ENCODE data around the gene PFDN5.

Gene PFDN5

DNA sequence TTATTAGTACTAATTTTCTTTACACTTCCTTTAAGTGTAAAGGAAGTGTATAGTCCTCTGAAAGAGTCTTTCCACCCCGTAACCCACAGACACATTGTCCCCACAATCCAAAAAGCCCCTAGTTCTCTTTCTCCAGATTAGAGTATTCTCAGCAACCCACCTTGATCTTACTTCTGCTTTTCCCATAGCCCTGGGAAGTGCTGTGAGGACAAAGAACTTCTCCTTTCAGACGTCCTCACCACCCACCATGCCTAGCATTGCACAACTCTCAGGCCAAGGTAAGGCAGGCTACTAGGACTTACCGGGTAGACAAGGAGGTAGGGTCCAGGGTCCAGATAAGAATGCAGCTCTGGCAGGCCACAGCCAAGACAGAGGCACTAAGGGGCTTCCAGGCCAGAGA, 18.7 kb downstream of the PFDN5 start:
- Histone ChIP-seq H3K4me1 (ENCODE audit: insufficient read depth, low read length, severe bottlenecking) (no peaks in the 10 kb centered on the region), H4K20me1 (ENCODE audit: insufficient read depth, low read length) (no peaks in the 10 kb centered on the region), H3F3A (ENCODE audit: insufficient read depth, low read length) (no peaks in the 10 kb centered on the region), H3K79me2 (ENCODE audit: insufficient read depth, low read length) (no peaks in the 10 kb centered on the region), H3K36me3 (ENCODE audit: insufficient read depth, low read length) (peaks cover 40% of the 10 kb centered on the region), H2AFZ (ENCODE audit: low read length) (no peak overlapping the region), H3K9ac (ENCODE audit: low read length) (no peak overlapping the region), H3K27me3 (ENCODE audit: insufficient read depth, low read length) (no peaks in the 10 kb centered on the region), H3K9me3 (ENCODE audit: low read length) (no peaks in the 10 kb centered on the region), H3K4me3 (ENCODE audit: low read depth, low read length, poor library complexity, severe bottlenecking) (no peak overlapping the region), H3K27ac (ENCODE audit: low read depth, low read length, poor library complexity, severe bottlenecking) (no peak overlapping the region), H3K9me2 (ENCODE audit: low read depth, low read length) (no peaks in the 10 kb centered on the region), H3K4me2 (ENCODE audit: low read length) (no peak overlapping the region)
- TF ChIP-seq, protein P1, sequence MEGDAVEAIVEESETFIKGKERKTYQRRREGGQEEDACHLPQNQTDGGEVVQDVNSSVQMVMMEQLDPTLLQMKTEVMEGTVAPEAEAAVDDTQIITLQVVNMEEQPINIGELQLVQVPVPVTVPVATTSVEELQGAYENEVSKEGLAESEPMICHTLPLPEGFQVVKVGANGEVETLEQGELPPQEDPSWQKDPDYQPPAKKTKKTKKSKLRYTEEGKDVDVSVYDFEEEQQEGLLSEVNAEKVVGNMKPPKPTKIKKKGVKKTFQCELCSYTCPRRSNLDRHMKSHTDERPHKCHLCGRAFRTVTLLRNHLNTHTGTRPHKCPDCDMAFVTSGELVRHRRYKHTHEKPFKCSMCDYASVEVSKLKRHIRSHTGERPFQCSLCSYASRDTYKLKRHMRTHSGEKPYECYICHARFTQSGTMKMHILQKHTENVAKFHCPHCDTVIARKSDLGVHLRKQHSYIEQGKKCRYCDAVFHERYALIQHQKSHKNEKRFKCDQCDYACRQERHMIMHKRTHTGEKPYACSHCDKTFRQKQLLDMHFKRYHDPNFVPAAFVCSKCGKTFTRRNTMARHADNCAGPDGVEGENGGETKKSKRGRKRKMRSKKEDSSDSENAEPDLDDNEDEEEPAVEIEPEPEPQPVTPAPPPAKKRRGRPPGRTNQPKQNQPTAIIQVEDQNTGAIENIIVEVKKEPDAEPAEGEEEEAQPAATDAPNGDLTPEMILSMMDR (IDR thresholded peaks at IDR 0.05; ENCODE audit: low read length), result no peak
- TF ChIP-seq EZH2 (IDR thresholded peaks at IDR 0.05; ENCODE audit: borderline replicate concordance, low read length), result no peak

DNA sequence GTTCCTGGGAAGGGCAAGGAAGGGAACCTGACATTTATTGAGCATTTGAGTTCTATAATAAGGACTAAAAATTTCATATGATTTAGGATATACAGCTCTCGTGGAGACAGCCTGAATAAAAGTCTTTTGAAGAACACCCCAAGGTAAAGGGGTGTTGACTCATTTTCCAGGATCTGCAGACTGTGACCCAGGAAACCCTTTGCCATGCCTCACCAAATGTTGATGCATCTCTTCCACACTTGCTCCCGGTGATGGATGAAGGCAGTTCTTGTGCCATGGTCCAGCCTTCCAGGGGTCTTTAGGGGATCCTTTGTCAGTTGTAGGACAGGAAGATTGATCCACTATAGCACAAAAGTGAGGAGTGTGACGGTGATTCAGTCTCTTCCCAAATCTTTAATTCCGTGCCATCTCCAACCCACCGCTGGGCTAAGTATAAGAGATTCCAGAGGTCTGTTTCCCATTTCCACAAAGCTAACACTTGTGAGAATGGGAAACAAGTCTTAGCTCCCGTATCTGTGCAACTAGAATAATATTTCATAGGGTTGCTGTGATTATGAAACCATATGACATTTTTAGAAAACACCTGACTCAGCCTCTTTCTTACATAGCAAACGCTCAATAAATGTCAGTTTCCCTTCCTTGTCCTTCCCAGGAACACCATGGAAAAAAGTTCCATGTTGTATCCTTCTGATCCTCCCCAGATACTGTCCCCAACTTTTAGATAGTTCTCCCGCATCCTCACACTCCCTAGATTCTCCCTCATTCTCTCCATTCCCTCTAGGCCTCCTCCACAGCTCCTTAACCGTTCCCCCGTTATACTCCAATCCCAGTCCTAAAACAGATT, 25.2 kb downstream of the PFDN5 start:
- H3K36me3 ChIP-seq (ENCODE audit: insufficient read depth, low read length), result peaks cover 30% of the 10 kb centered on the region
- no peaks in the 10 kb centered on the region for H3K9me2 ChIP-seq (ENCODE audit: low read depth, low read length)
- TF ChIP-seq, protein P1 (IDR thresholded peaks at IDR 0.05; ENCODE audit: low read length), result no peak
- TF ChIP-seq EZH2 (IDR thresholded peaks at IDR 0.05; ENCODE audit: borderline replicate concordance, low read length), result no peak
- H3K27me3 ChIP-seq (ENCODE audit: insufficient read depth, low read length), result no peaks in the 10 kb centered on the region
- H3K79me2 ChIP-seq (ENCODE audit: insufficient read depth, low read length), result no peaks in the 10 kb centered on the region
- H3K9me3 ChIP-seq (ENCODE audit: low read length), result no peaks in the 10 kb centered on the region
- H3F3A ChIP-seq (ENCODE audit: insufficient read depth, low read length), result no peaks in the 10 kb centered on the region; the same call in 1 of the 2 replicates
- peak overlapping the region; percentile 83 for H3K4me3 ChIP-seq (ENCODE audit: low read depth, low read length, poor library complexity, severe bottlenecking)
- peak overlapping the region; percentile 91 for H3K9ac ChIP-seq (ENCODE audit: low read length)
- peak overlapping the region; percentile 94 for H3K27ac ChIP-seq (ENCODE audit: low read depth, low read length, poor library complexity, severe bottlenecking)
- H2AFZ ChIP-seq (ENCODE audit: low read length), result no peak overlapping the region
- H3K4me2 ChIP-seq (ENCODE audit: low read length), result peak overlapping the region; percentile 79
- peaks cover 38% of the 10 kb centered on the region for H3K4me1 ChIP-seq (ENCODE audit: insufficient read depth, low read length, severe bottlenecking)
- no peaks in the 10 kb centered on the region for H4K20me1 ChIP-seq (ENCODE audit: insufficient read depth, low read length)

DNA sequence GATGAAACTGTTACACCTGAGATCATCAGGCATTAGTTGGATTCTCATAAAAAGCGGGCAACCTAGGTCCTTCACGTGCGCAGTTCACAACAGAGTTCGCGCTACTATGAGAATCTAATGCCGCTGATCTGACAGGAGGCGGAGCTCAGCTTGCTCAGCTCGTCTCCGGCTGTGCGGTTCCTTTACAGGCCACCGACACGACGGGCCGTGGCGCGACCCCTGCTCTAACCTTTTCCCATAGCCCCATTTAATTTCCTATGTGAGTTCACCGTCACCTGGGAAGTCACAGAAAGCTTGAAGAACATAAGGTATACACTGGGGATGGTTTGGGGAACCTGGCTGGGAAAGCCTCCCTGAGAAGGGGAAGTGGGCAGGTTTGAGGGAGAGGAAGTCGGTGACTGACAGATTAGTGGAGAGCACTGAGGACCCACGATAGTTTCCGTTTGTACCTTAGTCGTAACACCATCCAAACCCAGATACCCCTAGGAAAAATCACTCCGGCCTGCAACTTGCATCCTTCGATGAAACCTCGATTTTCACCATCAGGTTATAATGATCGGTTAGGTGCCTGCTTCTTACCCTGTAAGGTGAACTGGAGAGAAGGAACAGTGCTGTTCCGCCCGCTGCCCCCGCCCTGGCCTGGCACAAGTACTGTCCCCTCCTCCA, 28.9 kb downstream of the PFDN5 start:
- Histone ChIP-seq H3K9me3 (ENCODE audit: low read length) (no peaks in the 10 kb centered on the region), H3K9me2 (ENCODE audit: low read depth, low read length) (no peaks in the 10 kb centered on the region), H2AFZ (ENCODE audit: low read length) (0 out of 2 replicates have a peak overlapping the region, but pooled peaks have one; percentile 0), H3K36me3 (ENCODE audit: insufficient read depth, low read length) (peaks cover 6% of the 10 kb centered on the region; the same call in 1 of the 2 replicates), H3K4me1 (ENCODE audit: insufficient read depth, low read length, severe bottlenecking) (peaks cover 44% of the 10 kb centered on the region), H3K4me3 (ENCODE audit: low read depth, low read length, poor library complexity, severe bottlenecking) (peak overlapping the region; percentile 67), H3K27ac (ENCODE audit: low read depth, low read length, poor library complexity, severe bottlenecking) (peak overlapping the region; percentile 87), H4K20me1 (ENCODE audit: insufficient read depth, low read length) (no peaks in the 10 kb centered on the region), H3F3A (ENCODE audit: insufficient read depth, low read length) (no peaks in the 10 kb centered on the region; the same call in 1 of the 2 replicates), H3K79me2 (ENCODE audit: insufficient read depth, low read length) (no peaks in the 10 kb centered on the region), H3K9ac (ENCODE audit: low read length) (peak overlapping the region; percentile 83), H3K4me2 (ENCODE audit: low read length) (peak overlapping the region; percentile 93), H3K27me3 (ENCODE audit: insufficient read depth, low read length) (no peaks in the 10 kb centered on the region)
- TF ChIP-seq, protein P1 (IDR thresholded peaks at IDR 0.05; ENCODE audit: low read length), result no peak
- no peak for TF ChIP-seq EZH2 (IDR thresholded peaks at IDR 0.05; ENCODE audit: borderline replicate concordance, low read length)

Data from OCI-LY1 (cell line).